GM18508 (cell line): ENCODE measurements around the gene STK38.

ENCODE experiments used
- ATAC-seq: cut with Tn5 transposase; IDR thresholded peaks from one replicate; pipeline ENCODE4 v1.9.1; 2021; ENCODE audit warnings: moderate number of reproducible peaks; ENCODE audit not compliant: insufficient read depth, unreplicated experiment

The STK38 gene

GRCh38 chr6:36570264-36570663, 23.0 kb upstream of the STK38 start:
- no peak for ATAC-seq

GRCh38 chr6:36566418-36566905, 19.2 kb upstream of the STK38 start:
- ATAC-seq = no peak

- no peak for ATAC-seq
These were observed 16.6 kb upstream of the STK38 start for GRCh38 chr6:36563928-36564284.

GRCh38 chr6:36563237-36563927, 16.1 kb upstream of the STK38 start:
- no peak for ATAC-seq

- ATAC-seq = no peak
These were observed 13.5 kb upstream of the STK38 start for GRCh38 chr6:36560822-36561221.

- no peak for ATAC-seq
These were observed 11.9 kb upstream of the STK38 start for GRCh38 chr6:36559011-36559793.

- ATAC-seq = no peak
These were observed 9.0 kb upstream of the STK38 start for GRCh38 chr6:36556281-36556680.

- no peak for ATAC-seq
These were observed 8.5 kb upstream of the STK38 start for GRCh38 chr6:36555750-36556252.

- ATAC-seq = no peak
These were observed 3.3 kb upstream of the STK38 start for GRCh38 chr6:36550473-36551000.

GRCh38 chr6:36548401-36548743, 1.1 kb upstream of the STK38 start:
- no peak for ATAC-seq

- ATAC-seq = no peak
These were observed 544 bp upstream of the STK38 start for GRCh38 chr6:36547646-36548400.

GRCh38 chr6:36546308-36546919, 865 bp downstream of the STK38 start:
- no peak for ATAC-seq

- ATAC-seq = no peak
These were observed 1.4 kb downstream of the STK38 start for GRCh38 chr6:36545767-36546307.

GRCh38 chr6:36544228-36544627, 3.1 kb downstream of the STK38 start:
- ATAC-seq = no peak

GRCh38 chr6:36542041-36542440, 5.2 kb downstream of the STK38 start:
- ATAC-seq = no peak

- no peak for ATAC-seq
These were observed 7.3 kb downstream of the STK38 start for GRCh38 chr6:36539814-36540568.

GRCh38 chr6:36536873-36537547, 10.3 kb downstream of the STK38 start:
- no peak for ATAC-seq

GRCh38 chr6:36533321-36533720, 14.0 kb downstream of the STK38 start:
- ATAC-seq = no peak

GRCh38 chr6:36526066-36526465, 21.2 kb downstream of the STK38 start:
- ATAC-seq = no peak
